ENCODE results near the gene BAHD1. TPM values are rescaled to one million over a fixed set of nuclear protein-coding genes. Genes with fewer than 3 reads are reported as not detected.

BAHD1 gene
- polyA plus RNA-seq, 3 donors: 0.67 to 8.9 (median 0.79) TPM

GRCh38 chr15:40409366-40409765 lies 31.4 kb upstream of the BAHD1 start:
- intact Hi-C loops (cut with micrococcal nuclease): loop anchor here in 1 of 2 donors (5.0 kb wide), 1 partner anchor 42 kb away; no protein-coding TSS in a partner anchor
- Histone ChIP-seq H4K20me1 (ENCODE audit: insufficient read depth, low read length) (no peaks in the 10 kb centered on the region), H2AFZ (ENCODE audit: insufficient read depth, low read depth, low read length, poor library complexity, severe bottlenecking) (no peak overlapping the region), H3K9me3 (replicated peaks in 1 of 2; ENCODE audit: control insufficient read depth in 1 of 2, insufficient read depth in 1 of 2, low read length in 2 of 2) (no peaks in the 10 kb centered on the region), H3K4me3 (replicated peaks in 1 of 3; ENCODE audit: low read depth in 2 of 3, low read length in 3 of 3) (no peak overlapping the region), H3K9ac (ENCODE audit: insufficient read depth, low read length, poor library complexity, severe bottlenecking) (no peak overlapping the region), H3K36me3 (replicated peaks in 1 of 2; ENCODE audit: control insufficient read depth in 1 of 2, insufficient read depth in 2 of 2, low read length in 2 of 2) (peaks cover 50 to 63% of the 10 kb centered on the region in 2 donors), H3K27ac (ENCODE audit: low read depth in 1 of 2, low read length in 2 of 2) (no peak overlapping the region), H3K79me2 (ENCODE audit: insufficient read depth, low read length) (peaks cover 37% of the 10 kb centered on the region), H3K27me3 (ENCODE audit: control insufficient read depth in 2 of 2, insufficient read depth in 2 of 2, low read length in 2 of 2) (no peaks in the 10 kb centered on the region), H3K4me2 (replicated peaks; ENCODE audit: extremely low read depth, low read length, poor library complexity, severe bottlenecking) (no peak overlapping the region), H3K4me1 (ENCODE audit: control insufficient read depth in 1 of 2, insufficient read depth in 2 of 2, low read length in 2 of 2) (peaks cover 29 to 33% of the 10 kb centered on the region in 2 donors)
- peaks cover 37% of the 10 kb centered on the region for H3K4me1 Mint-ChIP-seq
- DNase-seq: no peak
- peak overlapping the region in 1 of 7 donors; percentile 15 for H3K27ac Mint-ChIP-seq
- 93% methylated on average over 2 of the region's 3 CpGs for WGBS (ENCODE audit: insufficient coverage)
- no peak overlapping the region for H3K4me3 Mint-ChIP-seq
- H3K36me3 Mint-ChIP-seq: peaks cover 56 to 68% of the 10 kb centered on the region in 2 donors
- H3K27me3 Mint-ChIP-seq (ENCODE audit: low read depth in 3 of 3): peaks cover 0 to 2% (median 0%) of the 10 kb centered on the region in 3 donors
- H3K9me3 Mint-ChIP-seq: no peaks in the 10 kb centered on the region
- TF ChIP-seq, protein P1, sequence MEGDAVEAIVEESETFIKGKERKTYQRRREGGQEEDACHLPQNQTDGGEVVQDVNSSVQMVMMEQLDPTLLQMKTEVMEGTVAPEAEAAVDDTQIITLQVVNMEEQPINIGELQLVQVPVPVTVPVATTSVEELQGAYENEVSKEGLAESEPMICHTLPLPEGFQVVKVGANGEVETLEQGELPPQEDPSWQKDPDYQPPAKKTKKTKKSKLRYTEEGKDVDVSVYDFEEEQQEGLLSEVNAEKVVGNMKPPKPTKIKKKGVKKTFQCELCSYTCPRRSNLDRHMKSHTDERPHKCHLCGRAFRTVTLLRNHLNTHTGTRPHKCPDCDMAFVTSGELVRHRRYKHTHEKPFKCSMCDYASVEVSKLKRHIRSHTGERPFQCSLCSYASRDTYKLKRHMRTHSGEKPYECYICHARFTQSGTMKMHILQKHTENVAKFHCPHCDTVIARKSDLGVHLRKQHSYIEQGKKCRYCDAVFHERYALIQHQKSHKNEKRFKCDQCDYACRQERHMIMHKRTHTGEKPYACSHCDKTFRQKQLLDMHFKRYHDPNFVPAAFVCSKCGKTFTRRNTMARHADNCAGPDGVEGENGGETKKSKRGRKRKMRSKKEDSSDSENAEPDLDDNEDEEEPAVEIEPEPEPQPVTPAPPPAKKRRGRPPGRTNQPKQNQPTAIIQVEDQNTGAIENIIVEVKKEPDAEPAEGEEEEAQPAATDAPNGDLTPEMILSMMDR (IDR thresholded peaks at IDR 0.05): no peak

DNA sequence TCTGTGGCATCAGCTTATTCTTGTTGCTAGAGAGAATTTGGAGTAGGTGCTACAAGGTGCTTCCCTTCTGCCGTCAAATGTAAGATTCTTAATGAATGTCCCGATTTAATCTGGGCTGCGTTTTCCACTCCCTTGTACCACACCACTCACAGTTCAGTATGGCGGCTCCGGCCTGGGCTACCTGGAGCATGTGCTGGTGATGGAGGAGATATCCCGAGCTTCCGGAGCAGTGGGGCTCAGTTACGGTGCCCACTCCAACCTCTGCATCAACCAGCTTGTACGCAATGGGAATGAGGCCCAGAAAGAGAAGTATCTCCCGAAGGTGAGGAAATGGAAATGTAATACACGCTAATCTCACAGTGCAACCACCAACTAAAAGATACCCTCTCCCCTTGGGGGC lies 30.3 kb upstream of the BAHD1 start:
- Histone ChIP-seq H3K79me2 (ENCODE audit: insufficient read depth, low read length) (peaks cover 31% of the 10 kb centered on the region), H3K4me3 (replicated peaks in 1 of 3; ENCODE audit: low read depth in 2 of 3, low read length in 3 of 3) (no peak overlapping the region), H3K4me2 (replicated peaks; ENCODE audit: extremely low read depth, low read length, poor library complexity, severe bottlenecking) (no peak overlapping the region), H3K9me3 (replicated peaks in 1 of 2; ENCODE audit: control insufficient read depth in 1 of 2, insufficient read depth in 1 of 2, low read length in 2 of 2) (no peaks in the 10 kb centered on the region), H3K9ac (ENCODE audit: insufficient read depth, low read length, poor library complexity, severe bottlenecking) (no peak overlapping the region), H2AFZ (ENCODE audit: insufficient read depth, low read depth, low read length, poor library complexity, severe bottlenecking) (no peak overlapping the region), H3K4me1 (ENCODE audit: control insufficient read depth in 1 of 2, insufficient read depth in 2 of 2, low read length in 2 of 2) (peaks cover 23 to 24% of the 10 kb centered on the region in 2 donors), H3K27me3 (ENCODE audit: control insufficient read depth in 2 of 2, insufficient read depth in 2 of 2, low read length in 2 of 2) (no peaks in the 10 kb centered on the region), H3K36me3 (replicated peaks in 1 of 2; ENCODE audit: control insufficient read depth in 1 of 2, insufficient read depth in 2 of 2, low read length in 2 of 2) (peaks cover 62 to 74% of the 10 kb centered on the region in 2 donors), H3K27ac (ENCODE audit: low read depth in 1 of 2, low read length in 2 of 2) (no peak overlapping the region), H4K20me1 (ENCODE audit: insufficient read depth, low read length) (no peaks in the 10 kb centered on the region)
- peaks cover 0 to 2% (median 0%) of the 10 kb centered on the region in 3 donors for H3K27me3 Mint-ChIP-seq (ENCODE audit: low read depth in 3 of 3)
- no peak overlapping the region for H3K27ac Mint-ChIP-seq
- TF ChIP-seq, protein P1 (IDR thresholded peaks at IDR 0.05): no peak
- H3K4me1 Mint-ChIP-seq: peaks cover 27% of the 10 kb centered on the region
- no CpG with 5 or more reads among the region's 11 CpGs for WGBS (ENCODE audit: insufficient coverage)
- intact Hi-C loops (cut with micrococcal nuclease): no loop called here
- H3K4me3 Mint-ChIP-seq: no peak overlapping the region
- no peaks in the 10 kb centered on the region for H3K9me3 Mint-ChIP-seq
- peaks cover 67 to 79% of the 10 kb centered on the region in 2 donors for H3K36me3 Mint-ChIP-seq
- DNase-seq: no peak

All from CD14-positive monocyte (primary cell).